CD4-positive, alpha-beta T cell treated with Interleukin-1 beta for 1 hour (primary cell): ENCODE results near the gene FRMPD4.

Source experiments
- DNase-seq, 2 donors: peaks; one replicate each; pipeline ENCODE4 v3.0.0-alpha.2; 2020 to 2022

FRMPD4 gene

GRCh38 chrX:12307961-12308360, 169.7 kb downstream of the FRMPD4 start:
- DNase-seq: no peak

- DNase-seq: no peak
These were observed 170.1 kb downstream of the FRMPD4 start for GRCh38 chrX:12308420-12308819.

- no peak for DNase-seq
These were observed 170.9 kb downstream of the FRMPD4 start for GRCh38 chrX:12309040-12309743.

GRCh38 chrX:12309744-12310076, 171.4 kb downstream of the FRMPD4 start:
- DNase-seq: no peak

- DNase-seq: no peak
These were observed 176.4 kb downstream of the FRMPD4 start for GRCh38 chrX:12314651-12315050.

GRCh38 chrX:12315526-12315925, 177.3 kb downstream of the FRMPD4 start:
- no peak for DNase-seq

- DNase-seq: no peak
These were observed 180.8 kb downstream of the FRMPD4 start for GRCh38 chrX:12319003-12319519.

GRCh38 chrX:12319992-12320391, 181.7 kb downstream of the FRMPD4 start:
- no peak for DNase-seq

- no peak for DNase-seq
These were observed 183.8 kb downstream of the FRMPD4 start for GRCh38 chrX:12322031-12322430.

GRCh38 chrX:12325171-12325570, 186.9 kb downstream of the FRMPD4 start:
- no peak for DNase-seq

GRCh38 chrX:12327836-12328235, 189.6 kb downstream of the FRMPD4 start:
- DNase-seq: no peak

- DNase-seq: no peak
These were observed 191.2 kb downstream of the FRMPD4 start for GRCh38 chrX:12329476-12329875.

- DNase-seq: no peak
These were observed 192.6 kb downstream of the FRMPD4 start for GRCh38 chrX:12330841-12331240.

GRCh38 chrX:12332786-12333347, 194.6 kb downstream of the FRMPD4 start:
- DNase-seq: no peak

- no peak for DNase-seq
These were observed 201.6 kb downstream of the FRMPD4 start for GRCh38 chrX:12339921-12340320.

- no peak for DNase-seq
These were observed 206.7 kb downstream of the FRMPD4 start for GRCh38 chrX:12344954-12345353.

- DNase-seq: no peak
These were observed 210.9 kb downstream of the FRMPD4 start for GRCh38 chrX:12349201-12349600.

- no peak for DNase-seq
These were observed 214.6 kb downstream of the FRMPD4 start for GRCh38 chrX:12352922-12353321.

- no peak for DNase-seq
These were observed 222.1 kb downstream of the FRMPD4 start for GRCh38 chrX:12360383-12360782.

GRCh38 chrX:12360986-12361598, 222.8 kb downstream of the FRMPD4 start:
- DNase-seq: no peak

- DNase-seq: no peak
These were observed 224.9 kb downstream of the FRMPD4 start for GRCh38 chrX:12363216-12363615.

- DNase-seq: no peak
These were observed 228.2 kb downstream of the FRMPD4 start for GRCh38 chrX:12366440-12366839.

- DNase-seq: no peak
These were observed 229.0 kb downstream of the FRMPD4 start for GRCh38 chrX:12367254-12367653.

- DNase-seq: no peak
These were observed 232.3 kb downstream of the FRMPD4 start for GRCh38 chrX:12370497-12370986.
